Muscle layer of colon (tissue), 2 donors: Measurements from ENCODE around the gene NANOS2.

ENCODE experiments used
- H3K27ac ChIP-seq: one replicate; pipeline ENCODE4 v1.7.0; 2013; ENCODE audit warnings: low read depth, mild to moderate bottlenecking, low read length, moderate library complexity
- H3K27me3 ChIP-seq, 2 donors: one replicate each; pipeline ENCODE4 v1.7.0; 2013; ENCODE audit warnings: low read length in 2 of 2, mild to moderate bottlenecking in 2 of 2; ENCODE audit not compliant: insufficient read depth in 2 of 2, control insufficient read depth in 1 of 2
- H3K36me3 ChIP-seq: one replicate; pipeline ENCODE4 v1.7.0; 2013; ENCODE audit warnings: mild to moderate bottlenecking, low read length; ENCODE audit not compliant: insufficient read depth
- H3K4me1 ChIP-seq: one replicate; pipeline ENCODE4 v1.7.0; 2013; ENCODE audit warnings: mild to moderate bottlenecking, low read length; ENCODE audit not compliant: insufficient read depth
- H3K4me3 ChIP-seq, 2 donors: one replicate each; pipeline ENCODE4 v1.7.0; 2013; ENCODE audit warnings: low read length in 2 of 2, low read depth in 1 of 2, mild to moderate bottlenecking in 1 of 2, moderate library complexity in 1 of 2
- H3K9ac ChIP-seq: one replicate; pipeline ENCODE4 v1.7.0; 2013; ENCODE audit warnings: low read length
- H3K9me3 ChIP-seq: one replicate; pipeline ENCODE4 v1.7.0; 2013; ENCODE audit warnings: mild to moderate bottlenecking, low read length
- donor health status: abdominal sarcoma.
- donor health status: Adenocarcinoma of cecum.

Gene NANOS2

DNA sequence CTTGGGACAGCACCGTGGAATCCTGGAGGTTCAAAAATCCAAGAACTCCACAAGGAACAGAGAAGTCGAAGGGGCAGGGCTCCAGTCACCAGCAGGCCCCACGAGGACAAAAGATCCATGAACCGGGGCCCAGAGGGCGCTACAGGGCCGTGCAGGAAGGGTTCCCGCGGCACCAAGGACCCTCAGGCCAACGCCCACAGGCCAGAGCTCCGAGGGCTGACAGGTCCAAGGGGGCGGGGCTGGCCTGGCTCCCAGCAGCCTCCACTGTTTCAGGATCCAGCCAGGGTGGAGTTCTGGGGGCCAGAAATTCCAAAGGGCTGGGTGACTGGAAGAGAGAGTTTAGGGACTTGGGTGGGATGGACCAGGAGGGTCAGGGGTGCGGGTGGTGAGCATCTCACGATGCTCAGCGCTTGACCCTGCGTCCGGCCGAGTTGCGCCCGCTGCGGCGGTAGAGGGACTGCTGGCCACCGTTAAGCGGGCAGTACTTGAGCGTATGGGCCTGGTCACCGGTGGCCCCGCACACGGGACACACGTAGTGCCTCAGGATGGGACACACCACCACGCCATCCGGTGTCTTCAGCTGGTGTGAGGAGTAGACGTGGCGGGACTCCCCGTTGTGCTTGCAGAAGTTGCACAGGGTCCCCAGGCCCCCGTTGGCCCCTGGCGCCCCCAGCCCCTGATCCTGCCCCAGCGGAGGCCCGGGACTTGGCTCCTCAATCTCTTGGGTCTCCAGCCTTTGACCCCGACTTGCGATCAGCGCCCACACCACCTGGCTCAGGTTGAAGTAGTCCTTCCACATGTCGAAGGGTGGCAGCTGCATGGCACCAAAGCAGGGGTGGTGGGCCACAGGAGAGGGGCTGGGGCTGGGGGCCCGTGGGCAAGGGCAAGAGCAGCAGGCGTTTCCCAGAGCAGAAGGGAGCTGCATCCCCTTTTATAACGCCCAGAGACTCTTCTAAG is at the start of gene NANOS2:
Gene NANOS2, minus strand, starts transcription at position 905 of the 957 bp plus-strand sequence. Its CDS starts 85 bp downstream, at position 820.
- H3K27ac ChIP-seq, result no peak within 1 kb of the TSS
- no peaks in the 10 kb centered on the region for H3K27me3 ChIP-seq
- H3K36me3 ChIP-seq, result no peaks in the 10 kb centered on the region
- H3K9me3 ChIP-seq, result no peaks in the 10 kb centered on the region
- no peak within 1 kb of the TSS for H3K9ac ChIP-seq
- no peaks in the 10 kb centered on the region for H3K4me1 ChIP-seq
- H3K4me3 ChIP-seq, result no peak within 1 kb of the TSS

- Histone ChIP-seq H3K4me1 (no peaks in the 10 kb centered on the region), H3K27me3 (peaks cover 0 to 12% of the 10 kb centered on the region in 2 donors), H3K9me3 (no peaks in the 10 kb centered on the region), H3K4me3 (no peak overlapping the region), H3K27ac (no peak overlapping the region), H3K36me3 (no peaks in the 10 kb centered on the region), H3K9ac (no peak overlapping the region)
Measured at GRCh38 chr19:45962021-45962420, 47.4 kb upstream of the NANOS2 start.

DNA sequence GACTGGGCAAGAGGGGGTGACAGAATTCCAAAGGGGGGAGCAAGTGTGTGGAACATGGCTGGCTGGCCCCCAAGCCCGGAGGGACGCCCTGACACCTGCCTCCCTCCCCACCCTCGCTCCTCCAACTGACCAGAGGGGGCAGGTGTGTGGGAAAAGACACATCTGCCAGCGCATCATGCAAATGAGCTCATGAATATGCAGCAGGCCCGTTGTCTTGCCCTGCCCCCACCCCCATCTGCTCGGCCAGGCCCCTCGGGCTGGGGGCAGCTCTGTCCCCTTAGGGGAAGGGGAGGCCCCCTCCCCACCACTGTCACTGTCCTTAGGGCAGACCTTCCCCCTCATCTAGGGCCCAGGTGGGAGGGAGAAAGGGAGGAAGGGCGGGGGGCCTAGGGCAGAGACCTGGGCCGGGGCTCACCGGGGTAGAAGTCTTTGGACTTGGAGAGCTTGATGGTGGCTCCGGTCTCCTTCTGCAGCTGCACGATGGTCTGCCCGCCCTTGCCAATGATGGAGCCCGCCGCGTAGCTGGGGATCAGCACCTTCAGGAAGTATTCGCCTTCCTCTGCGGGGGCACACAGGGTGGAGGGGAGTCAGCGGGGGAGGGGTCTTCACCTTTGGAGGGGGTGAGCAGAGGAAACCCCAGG is 46.1 kb upstream of the NANOS2 start:
- H3K36me3 ChIP-seq, result no peaks in the 10 kb centered on the region
- no peak overlapping the region for H3K4me3 ChIP-seq
- no peak overlapping the region for H3K9ac ChIP-seq
- peaks cover 0 to 12% of the 10 kb centered on the region in 2 donors for H3K27me3 ChIP-seq
- no peaks in the 10 kb centered on the region for H3K9me3 ChIP-seq
- no peaks in the 10 kb centered on the region for H3K4me1 ChIP-seq
- H3K27ac ChIP-seq, result no peak overlapping the region

- H3K27me3 ChIP-seq, result peaks cover 0 to 12% of the 10 kb centered on the region in 2 donors
- no peak overlapping the region for H3K27ac ChIP-seq
- no peak overlapping the region for H3K9ac ChIP-seq
- H3K4me1 ChIP-seq, result no peaks in the 10 kb centered on the region
- no peaks in the 10 kb centered on the region for H3K36me3 ChIP-seq
- H3K9me3 ChIP-seq, result no peaks in the 10 kb centered on the region
- no peak overlapping the region for H3K4me3 ChIP-seq
Measured at GRCh38 chr19:45959517-45960025, 45.0 kb upstream of the NANOS2 start.

- peaks cover 0 to 18% of the 10 kb centered on the region in 2 donors for H3K27me3 ChIP-seq
- H3K9me3 ChIP-seq, result no peaks in the 10 kb centered on the region
- H3K9ac ChIP-seq, result no peak overlapping the region
- H3K4me3 ChIP-seq, result no peak overlapping the region
- no peaks in the 10 kb centered on the region for H3K36me3 ChIP-seq
- no peaks in the 10 kb centered on the region for H3K4me1 ChIP-seq
- no peak overlapping the region for H3K27ac ChIP-seq
Measured at GRCh38 chr19:45958769-45959516, 44.4 kb upstream of the NANOS2 start.

- Histone ChIP-seq H3K4me1 (no peaks in the 10 kb centered on the region), H3K36me3 (no peaks in the 10 kb centered on the region), H3K4me3 (no peak overlapping the region), H3K27me3 (peaks cover 0 to 20% of the 10 kb centered on the region in 2 donors), H3K9ac (no peak overlapping the region), H3K27ac (no peak overlapping the region), H3K9me3 (no peaks in the 10 kb centered on the region)
Measured at GRCh38 chr19:45958320-45958719, 43.7 kb upstream of the NANOS2 start.

DNA sequence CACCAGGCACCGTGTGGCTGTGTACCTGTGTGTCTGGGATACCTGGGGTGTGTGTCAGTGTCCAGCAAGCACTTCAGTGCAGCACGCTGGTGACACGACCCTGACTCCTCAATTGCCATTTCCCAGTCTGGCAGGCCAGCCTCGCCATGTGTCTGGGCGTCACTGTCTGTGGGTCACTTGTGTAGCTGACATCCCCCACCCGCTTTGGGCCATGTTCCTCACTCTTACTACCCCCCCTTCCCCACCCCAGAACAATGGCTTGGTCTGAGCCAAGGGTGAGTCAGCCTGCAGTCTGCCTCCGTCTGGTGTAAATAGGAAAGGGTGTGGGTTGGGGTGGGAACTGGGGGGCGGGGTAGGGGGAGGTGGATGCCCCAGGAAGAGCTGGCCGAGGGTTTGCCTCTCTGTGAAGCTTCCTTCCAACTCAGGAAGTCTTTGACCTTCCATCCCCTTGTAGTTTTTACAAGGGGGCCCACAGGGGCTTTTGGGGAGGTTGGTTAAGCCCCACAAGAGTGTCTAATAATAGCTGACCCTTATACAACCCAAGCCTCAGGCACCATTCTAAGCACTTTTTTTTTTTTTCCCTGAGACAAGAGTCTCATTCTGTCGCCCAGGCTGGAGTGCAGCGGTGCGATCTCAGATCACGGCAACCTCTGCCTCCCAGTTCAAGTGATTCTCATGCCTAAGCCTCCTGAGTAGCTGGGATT is 41.5 kb upstream of the NANOS2 start:
- Histone ChIP-seq H3K9ac (no peak overlapping the region), H3K27ac (no peak overlapping the region), H3K4me3 (no peak overlapping the region), H3K9me3 (no peaks in the 10 kb centered on the region), H3K36me3 (no peaks in the 10 kb centered on the region), H3K27me3 (peaks cover 0 to 19% of the 10 kb centered on the region in 2 donors), H3K4me1 (no peaks in the 10 kb centered on the region)

DNA sequence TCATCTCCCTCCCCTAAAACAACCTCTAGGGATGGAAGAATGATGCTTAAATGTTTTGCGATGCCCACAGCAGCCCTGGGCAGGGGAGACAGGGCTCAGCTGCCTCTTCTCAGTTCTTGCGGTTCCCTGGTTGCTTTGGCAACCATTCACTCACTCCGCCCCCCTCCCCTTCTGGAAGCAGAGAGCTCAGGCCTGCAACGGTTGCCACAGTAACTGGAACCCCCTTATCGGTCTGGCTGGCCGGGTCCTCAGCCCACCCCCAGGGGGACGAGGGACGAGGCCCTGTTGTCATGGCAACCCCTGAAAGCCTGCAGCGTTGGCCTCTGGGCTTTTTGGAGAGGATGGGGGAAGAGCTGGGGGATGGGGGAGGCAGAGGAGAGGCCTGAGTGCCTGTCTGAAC is 39.6 kb upstream of the NANOS2 start:
- H3K9me3 ChIP-seq, result no peaks in the 10 kb centered on the region
- no peaks in the 10 kb centered on the region for H3K36me3 ChIP-seq
- H3K4me1 ChIP-seq, result no peaks in the 10 kb centered on the region
- H3K27ac ChIP-seq, result no peak overlapping the region
- no peak overlapping the region for H3K9ac ChIP-seq
- no peak overlapping the region for H3K4me3 ChIP-seq
- H3K27me3 ChIP-seq, result peaks cover 0 to 14% of the 10 kb centered on the region in 2 donors

DNA sequence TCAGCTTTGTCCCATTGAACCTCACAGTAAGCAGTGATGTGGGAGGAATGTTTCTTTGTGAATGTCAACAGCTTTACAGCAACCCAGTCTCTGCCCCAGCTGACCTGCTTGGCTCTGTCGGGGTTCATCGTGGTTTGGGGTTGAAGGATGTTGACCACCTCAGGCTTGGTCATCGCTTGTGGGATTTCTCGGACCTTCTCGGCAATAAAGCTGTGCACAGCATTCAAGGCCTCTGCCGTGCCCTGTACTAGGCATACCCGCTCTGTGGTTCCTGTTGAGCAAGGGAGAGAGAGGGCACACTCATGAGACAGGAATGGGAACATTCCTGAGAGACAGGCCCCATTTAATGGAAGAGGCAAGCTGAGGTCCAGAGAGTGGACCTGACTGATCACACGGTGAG is 39.1 kb upstream of the NANOS2 start:
- H3K27ac ChIP-seq, result no peak overlapping the region
- no peaks in the 10 kb centered on the region for H3K4me1 ChIP-seq
- H3K9ac ChIP-seq, result no peak overlapping the region

GRCh38 chr19:45952686-45953505 is 38.3 kb upstream of the NANOS2 start:
- no peaks in the 10 kb centered on the region for H3K9me3 ChIP-seq
- no peak overlapping the region for H3K9ac ChIP-seq
- peaks cover 0 to 8% of the 10 kb centered on the region in 2 donors for H3K27me3 ChIP-seq
- H3K4me3 ChIP-seq, result no peak overlapping the region
- H3K4me1 ChIP-seq, result no peaks in the 10 kb centered on the region
- no peaks in the 10 kb centered on the region for H3K36me3 ChIP-seq
- no peak overlapping the region for H3K27ac ChIP-seq

More for the DNA sequence above, 39.1 kb upstream of the NANOS2 start:
- Histone ChIP-seq H3K36me3 (no peaks in the 10 kb centered on the region), H3K27me3 (peaks cover 0 to 11% of the 10 kb centered on the region in 2 donors), H3K9me3 (no peaks in the 10 kb centered on the region), H3K4me3 (no peak overlapping the region)
